Measurements from ENCODE around the gene FAM216A.
"Not testable (repeated sequence)": the region's sequence is repeated elsewhere in the genome, so short reads cannot be mapped to it uniquely, and the experiment has no call there.

The FAM216A gene, protein sequence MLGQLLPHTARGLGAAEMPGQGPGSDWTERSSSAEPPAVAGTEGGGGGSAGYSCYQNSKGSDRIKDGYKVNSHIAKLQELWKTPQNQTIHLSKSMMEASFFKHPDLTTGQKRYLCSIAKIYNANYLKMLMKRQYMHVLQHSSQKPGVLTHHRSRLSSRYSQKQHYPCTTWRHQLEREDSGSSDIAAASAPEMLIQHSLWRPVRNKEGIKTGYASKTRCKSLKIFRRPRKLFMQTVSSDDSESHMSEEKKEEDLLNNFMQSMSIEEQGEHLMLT

DNA sequence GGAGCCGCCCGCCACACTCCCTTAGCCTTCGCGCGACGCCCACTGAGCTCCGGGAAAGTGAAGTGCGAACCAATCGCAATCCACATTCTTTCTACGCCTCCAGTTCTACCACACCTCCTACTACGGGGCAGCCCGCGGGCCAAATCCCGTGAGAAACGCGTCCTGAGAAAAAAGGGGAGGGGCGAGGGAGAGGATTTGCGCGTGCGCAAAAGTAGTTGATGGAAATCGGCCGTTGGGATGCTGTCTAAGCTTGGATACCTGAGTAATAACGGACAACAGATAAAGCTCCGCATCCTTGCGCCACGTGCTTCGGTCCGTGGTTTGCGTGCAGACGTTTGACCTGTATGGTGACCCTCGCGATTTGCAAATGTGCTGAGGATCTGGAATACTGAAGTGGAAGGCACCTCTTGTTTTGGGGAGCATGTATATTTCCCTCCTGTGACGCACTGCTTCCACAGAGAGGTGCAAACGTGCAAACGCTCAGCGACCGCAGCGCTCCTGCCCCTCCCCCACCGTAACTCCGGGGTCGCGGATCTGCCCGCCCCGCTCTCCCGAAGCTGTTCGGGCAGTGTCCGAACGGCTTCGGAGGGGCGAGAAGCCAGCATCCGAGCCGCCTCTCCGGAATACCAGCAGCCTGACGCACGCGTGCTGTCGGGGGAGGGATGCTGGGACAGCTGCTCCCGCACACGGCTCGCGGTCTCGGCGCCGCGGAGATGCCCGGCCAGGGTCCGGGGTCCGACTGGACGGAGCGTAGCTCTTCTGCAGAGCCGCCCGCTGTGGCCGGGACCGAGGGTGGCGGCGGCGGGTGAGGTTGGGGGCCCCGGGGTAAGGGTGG is at the start of gene FAM216A, which contains the start of gene GPN3:
TSS of gene FAM216A (plus strand) at position 632 of the 835 bp plus-strand sequence. CDS start at position 663, 31 bp downstream.
TSS of gene GPN3 (minus strand) at position 44 of the 835 bp plus-strand sequence. CDS start 54 bp downstream, outside the sequence.
- Mint-ChIP-seq H3K4me1 (peaks cover 53% of the 10 kb centered on the region), H3K27ac (peak within 1 kb of the TSS; percentile 99), H3K27me3 (no peaks in the 10 kb centered on the region)

DNA sequence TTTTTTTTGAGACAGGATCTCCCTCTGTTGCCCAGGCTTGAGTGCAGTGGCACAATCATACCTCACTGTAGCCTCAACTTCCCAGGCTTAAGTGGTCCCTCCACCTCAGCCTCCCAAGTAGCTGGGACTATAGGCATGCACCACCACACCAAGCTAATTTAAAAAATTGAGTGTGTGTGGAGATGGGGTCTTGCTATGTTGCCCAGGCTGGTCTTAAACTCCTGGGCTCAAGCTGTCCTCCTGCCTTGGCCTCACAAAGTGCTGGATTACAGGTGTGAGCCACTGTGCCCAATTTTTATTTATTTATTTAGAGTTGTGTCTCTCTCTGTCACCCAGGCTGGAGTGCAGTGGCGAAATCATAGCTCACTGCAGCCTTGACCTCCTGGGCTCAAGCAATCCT is 48.0 kb upstream of the FAM216A start:
- not testable (repeated sequence) for H3K36me3 Mint-ChIP-seq

More for the DNA sequence above, at the start of gene FAM216A, which contains the start of gene GPN3:
- Mint-ChIP-seq H3K36me3 (peaks cover 2% of the 10 kb centered on the region), H3K9me3 (no peaks in the 10 kb centered on the region), H3K4me3 (peak within 1 kb of the TSS; percentile 99)

DNA sequence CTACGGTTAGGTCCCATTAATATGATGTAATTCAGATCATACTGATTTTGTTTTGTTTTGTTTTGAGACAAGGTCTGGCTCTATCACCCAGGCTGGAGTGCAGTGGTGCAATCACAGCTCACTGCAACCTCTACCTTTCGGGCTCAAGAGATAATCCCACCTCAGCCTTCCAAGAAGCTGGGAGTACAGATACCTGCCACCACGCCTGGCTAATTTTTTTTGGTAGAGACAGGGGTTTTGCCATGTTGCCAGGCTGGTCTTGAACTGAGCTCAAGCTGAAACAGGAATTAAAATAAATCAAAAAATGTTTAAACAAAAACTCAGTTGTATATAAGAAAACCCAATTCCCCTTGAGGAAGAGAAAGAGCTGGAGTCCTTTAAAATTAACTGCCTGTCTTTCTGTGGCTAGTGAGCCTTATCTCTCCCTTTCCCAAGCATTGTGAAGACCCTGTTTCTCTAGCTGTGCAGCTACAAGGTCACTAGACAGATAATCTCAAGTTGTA is 47.4 kb upstream of the FAM216A start:
- no peaks in the 10 kb centered on the region for H3K27me3 Mint-ChIP-seq
- no peak overlapping the region for H3K27ac Mint-ChIP-seq
- no peaks in the 10 kb centered on the region for H3K4me1 Mint-ChIP-seq
- no peaks in the 10 kb centered on the region for H3K36me3 Mint-ChIP-seq
- H3K9me3 Mint-ChIP-seq = no peaks in the 10 kb centered on the region
- no peak overlapping the region for H3K4me3 Mint-ChIP-seq

More for the DNA sequence above, 48.0 kb upstream of the FAM216A start:
- not testable (repeated sequence) for H3K9me3 Mint-ChIP-seq, H3K4me3 Mint-ChIP-seq, H3K4me1 Mint-ChIP-seq, H3K27me3 Mint-ChIP-seq, H3K27ac Mint-ChIP-seq

DNA sequence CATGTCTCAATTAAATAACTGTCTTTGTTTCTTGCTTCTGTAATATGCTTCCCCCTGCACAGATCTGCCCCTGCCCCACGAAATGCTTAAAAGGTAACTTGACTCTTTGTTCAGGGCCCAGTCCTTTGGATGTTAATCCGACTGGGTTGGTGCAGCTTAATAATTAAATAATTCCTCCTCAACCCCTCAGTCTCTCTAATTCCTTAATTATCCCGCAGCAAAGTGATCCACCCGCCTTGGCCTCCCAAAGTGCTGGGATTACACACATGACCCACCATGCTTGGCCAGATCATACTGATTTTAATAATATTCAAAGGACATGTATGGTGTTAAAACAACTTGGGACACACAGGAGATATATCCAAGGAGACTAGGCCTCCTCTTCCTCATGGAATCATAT is 46.9 kb upstream of the FAM216A start:
- Mint-ChIP-seq H3K36me3 (no peaks in the 10 kb centered on the region), H3K4me3 (no peak overlapping the region), H3K4me1 (no peaks in the 10 kb centered on the region), H3K9me3 (no peaks in the 10 kb centered on the region), H3K27me3 (no peaks in the 10 kb centered on the region), H3K27ac (no peak overlapping the region)

GRCh38 chr12:110424237-110424636 is 44.4 kb upstream of the FAM216A start:
- Mint-ChIP-seq H3K4me3 (no peak overlapping the region), H3K36me3 (no peaks in the 10 kb centered on the region), H3K4me1 (no peaks in the 10 kb centered on the region), H3K9me3 (no peaks in the 10 kb centered on the region), H3K27ac (no peak overlapping the region), H3K27me3 (no peaks in the 10 kb centered on the region)

GRCh38 chr12:110426406-110426805 is 42.2 kb upstream of the FAM216A start:
- no peaks in the 10 kb centered on the region for H3K36me3 Mint-ChIP-seq
- H3K4me1 Mint-ChIP-seq = no peaks in the 10 kb centered on the region
- H3K27me3 Mint-ChIP-seq = no peaks in the 10 kb centered on the region
- H3K9me3 Mint-ChIP-seq = no peaks in the 10 kb centered on the region
- no peak overlapping the region for H3K4me3 Mint-ChIP-seq
- no peak overlapping the region for H3K27ac Mint-ChIP-seq

- H3K4me1 Mint-ChIP-seq, H3K36me3 Mint-ChIP-seq, H3K27ac Mint-ChIP-seq, H3K27me3 Mint-ChIP-seq, H3K4me3 Mint-ChIP-seq, H3K9me3 Mint-ChIP-seq: not testable (repeated sequence)
These were observed 39.0 kb upstream of the FAM216A start for GRCh38 chr12:110429676-110430075.

- no peaks in the 10 kb centered on the region for H3K9me3 Mint-ChIP-seq
- H3K27ac Mint-ChIP-seq = no peak overlapping the region
- H3K4me3 Mint-ChIP-seq = no peak overlapping the region
- no peaks in the 10 kb centered on the region for H3K4me1 Mint-ChIP-seq
- peaks cover 4% of the 10 kb centered on the region for H3K36me3 Mint-ChIP-seq
- H3K27me3 Mint-ChIP-seq = no peaks in the 10 kb centered on the region
These were observed 36.6 kb upstream of the FAM216A start for GRCh38 chr12:110431957-110432587.

GRCh38 chr12:110436231-110436630 is 32.4 kb upstream of the FAM216A start:
- Mint-ChIP-seq H3K27ac (no peak overlapping the region), H3K36me3 (peaks cover 4% of the 10 kb centered on the region), H3K9me3 (no peaks in the 10 kb centered on the region), H3K4me1 (no peaks in the 10 kb centered on the region), H3K27me3 (no peaks in the 10 kb centered on the region), H3K4me3 (no peak overlapping the region)

- Mint-ChIP-seq H3K9me3 (no peaks in the 10 kb centered on the region), H3K27me3 (no peaks in the 10 kb centered on the region), H3K36me3 (peaks cover 16% of the 10 kb centered on the region), H3K4me1 (peaks cover 36% of the 10 kb centered on the region), H3K4me3 (no peak overlapping the region), H3K27ac (peak overlapping the region; percentile 68)
These were observed 24.2 kb upstream of the FAM216A start for GRCh38 chr12:110444455-110444854.

GRCh38 chr12:110449799-110450497 is 18.7 kb upstream of the FAM216A start, which contains the start of gene ARPC3:
ARPC3 (minus strand) TSS chr12:110450337; CDS start chr12:110450260, 77 bp downstream.
- Mint-ChIP-seq H3K4me1 (peaks cover 44% of the 10 kb centered on the region), H3K27ac (peak within 1 kb of the TSS; percentile 100), H3K4me3 (peak within 1 kb of the TSS; percentile 99), H3K27me3 (no peaks in the 10 kb centered on the region), H3K36me3 (peaks cover 20% of the 10 kb centered on the region), H3K9me3 (no peaks in the 10 kb centered on the region)

- H3K36me3 Mint-ChIP-seq = peaks cover 15% of the 10 kb centered on the region
- H3K4me1 Mint-ChIP-seq = peaks cover 38% of the 10 kb centered on the region
- no peaks in the 10 kb centered on the region for H3K9me3 Mint-ChIP-seq
- no peaks in the 10 kb centered on the region for H3K27me3 Mint-ChIP-seq
- peak overlapping the region; percentile 70 for H3K27ac Mint-ChIP-seq
- H3K4me3 Mint-ChIP-seq = peak overlapping the region; percentile 99
These were observed 17.4 kb upstream of the FAM216A start for GRCh38 chr12:110451263-110451662.

GRCh38 chr12:110453569-110454296 is 14.9 kb upstream of the FAM216A start:
- Mint-ChIP-seq H3K27ac (no peak overlapping the region), H3K36me3 (peaks cover 10% of the 10 kb centered on the region)

DNA sequence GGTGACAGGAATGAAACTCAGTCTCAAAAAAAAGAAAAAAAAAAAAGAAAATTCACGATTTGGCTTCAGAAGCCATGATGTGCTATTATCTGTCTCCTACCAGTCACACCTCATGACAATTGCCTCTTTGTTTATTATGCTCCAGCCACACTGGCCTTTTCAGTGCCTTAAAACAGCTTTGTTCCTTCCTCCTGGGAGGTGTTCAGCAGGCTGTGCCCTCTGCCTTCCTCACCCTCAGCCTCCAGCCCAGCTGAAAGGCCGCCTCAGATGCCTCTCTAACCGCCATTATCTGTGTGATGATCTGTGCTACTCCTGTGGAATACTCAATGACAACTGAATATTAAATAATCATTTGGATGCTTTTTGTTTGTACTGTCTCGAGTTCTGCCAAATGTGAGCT is 9.9 kb upstream of the FAM216A start:
- Mint-ChIP-seq H3K27ac (peak overlapping the region; percentile 2), H3K9me3 (no peaks in the 10 kb centered on the region), H3K36me3 (peaks cover 7% of the 10 kb centered on the region), H3K27me3 (no peaks in the 10 kb centered on the region), H3K4me1 (peaks cover 7% of the 10 kb centered on the region), H3K4me3 (no peak overlapping the region)

More at GRCh38 chr12:110453569-110454296, 14.9 kb upstream of the FAM216A start:
- Mint-ChIP-seq H3K9me3 (no peaks in the 10 kb centered on the region), H3K4me1 (peaks cover 20% of the 10 kb centered on the region), H3K27me3 (no peaks in the 10 kb centered on the region), H3K4me3 (no peak overlapping the region)

All from activated naive CD4-positive, alpha-beta T cell treated with anti-CD3 and anti-CD28 coated beads, Interleukin-2, amount 50 U/mL, for 24 hours (primary cell).